Measurements from ENCODE around the gene UBE2E1.
"Not testable (repeated sequence)": the region's sequence is repeated elsewhere in the genome, so short reads cannot be mapped to it uniquely, and the experiment has no call there.

Gene UBE2E1

GRCh38 chr3:23822559-23822958 lies 16.8 kb downstream of the UBE2E1 start:
- no peak for DNase-seq

- DNase-seq, result no peak
Observed at GRCh38 chr3:23823620-23824019, 17.9 kb downstream of the UBE2E1 start.

- DNase-seq, result no peak
Observed at GRCh38 chr3:23824699-23825444, 19.1 kb downstream of the UBE2E1 start.

GRCh38 chr3:23825802-23826201 lies 20.0 kb downstream of the UBE2E1 start:
- no peak for DNase-seq

GRCh38 chr3:23826382-23827064 lies 20.8 kb downstream of the UBE2E1 start:
- DNase-seq, result no peak

GRCh38 chr3:23829242-23829934 lies 23.6 kb downstream of the UBE2E1 start:
- no peak for DNase-seq

- DNase-seq, result no peak
Observed at GRCh38 chr3:23830869-23831484, 25.2 kb downstream of the UBE2E1 start.

- no peak for DNase-seq
Observed at GRCh38 chr3:23831517-23832394, 26.0 kb downstream of the UBE2E1 start.

GRCh38 chr3:23832523-23832922 lies 26.8 kb downstream of the UBE2E1 start:
- no peak for DNase-seq

- no peak for DNase-seq
Observed at GRCh38 chr3:23834082-23834870, 28.5 kb downstream of the UBE2E1 start.

- no peak for DNase-seq
Observed at GRCh38 chr3:23835087-23835486, 29.3 kb downstream of the UBE2E1 start.

GRCh38 chr3:23835802-23836201 lies 30.0 kb downstream of the UBE2E1 start:
- no peak for DNase-seq

- DNase-seq, result no peak
Observed at GRCh38 chr3:23836536-23837230, 30.9 kb downstream of the UBE2E1 start.

- no peak for DNase-seq
Observed at GRCh38 chr3:23837286-23837685, 31.5 kb downstream of the UBE2E1 start.

GRCh38 chr3:23837691-23838090 lies 31.9 kb downstream of the UBE2E1 start:
- no peak for DNase-seq

GRCh38 chr3:23840521-23840920 lies 34.8 kb downstream of the UBE2E1 start:
- no peak for DNase-seq

- DNase-seq, result no peak
Observed at GRCh38 chr3:23843869-23844268, 38.1 kb downstream of the UBE2E1 start.

- DNase-seq, result no peak
Observed at GRCh38 chr3:23845326-23846216, 39.8 kb downstream of the UBE2E1 start.

GRCh38 chr3:23849462-23849861 lies 43.7 kb downstream of the UBE2E1 start:
- not testable (repeated sequence) for DNase-seq

- DNase-seq, result no peak
Observed at GRCh38 chr3:23856286-23856685, 50.5 kb downstream of the UBE2E1 start.
